GM12801 (cell line): ENCODE measurements around the gene TNFAIP8L3.

Experiments
- TF ChIP-seq, protein P1 (sequence below): IDR thresholded peaks from one replicate; pipeline ENCODE4 v1.5.1; 2011; ENCODE audit warnings: control low read depth; ENCODE audit not compliant: insufficient read length; ENCODE audit errors: extremely low read depth

TNFAIP8L3 gene

GRCh38 chr15:51065781-51066180 lies 28.9 kb downstream of the TNFAIP8L3 start:
- TF ChIP-seq, protein P1, sequence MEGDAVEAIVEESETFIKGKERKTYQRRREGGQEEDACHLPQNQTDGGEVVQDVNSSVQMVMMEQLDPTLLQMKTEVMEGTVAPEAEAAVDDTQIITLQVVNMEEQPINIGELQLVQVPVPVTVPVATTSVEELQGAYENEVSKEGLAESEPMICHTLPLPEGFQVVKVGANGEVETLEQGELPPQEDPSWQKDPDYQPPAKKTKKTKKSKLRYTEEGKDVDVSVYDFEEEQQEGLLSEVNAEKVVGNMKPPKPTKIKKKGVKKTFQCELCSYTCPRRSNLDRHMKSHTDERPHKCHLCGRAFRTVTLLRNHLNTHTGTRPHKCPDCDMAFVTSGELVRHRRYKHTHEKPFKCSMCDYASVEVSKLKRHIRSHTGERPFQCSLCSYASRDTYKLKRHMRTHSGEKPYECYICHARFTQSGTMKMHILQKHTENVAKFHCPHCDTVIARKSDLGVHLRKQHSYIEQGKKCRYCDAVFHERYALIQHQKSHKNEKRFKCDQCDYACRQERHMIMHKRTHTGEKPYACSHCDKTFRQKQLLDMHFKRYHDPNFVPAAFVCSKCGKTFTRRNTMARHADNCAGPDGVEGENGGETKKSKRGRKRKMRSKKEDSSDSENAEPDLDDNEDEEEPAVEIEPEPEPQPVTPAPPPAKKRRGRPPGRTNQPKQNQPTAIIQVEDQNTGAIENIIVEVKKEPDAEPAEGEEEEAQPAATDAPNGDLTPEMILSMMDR, result no peak

DNA sequence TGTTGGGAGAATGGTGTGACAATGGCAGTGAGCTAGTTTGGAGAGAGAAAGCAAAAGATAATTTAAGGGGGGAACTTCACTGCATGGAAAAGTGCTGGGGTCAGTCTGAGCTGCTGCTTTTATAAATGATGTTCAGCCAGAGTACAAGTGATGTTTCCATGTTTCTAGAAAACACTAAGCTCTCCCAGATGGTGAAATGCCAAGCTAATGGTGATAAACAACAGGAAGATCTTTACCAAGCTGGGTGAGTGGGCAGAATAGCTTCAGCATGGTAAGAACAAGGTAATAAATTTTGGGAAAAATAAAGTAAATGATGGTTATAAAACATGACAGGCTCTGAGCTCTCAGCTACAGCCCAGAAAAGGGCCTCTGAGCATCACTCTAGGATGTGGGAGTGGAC lies 29.4 kb downstream of the TNFAIP8L3 start:
- TF ChIP-seq, protein P1, result no peak

DNA sequence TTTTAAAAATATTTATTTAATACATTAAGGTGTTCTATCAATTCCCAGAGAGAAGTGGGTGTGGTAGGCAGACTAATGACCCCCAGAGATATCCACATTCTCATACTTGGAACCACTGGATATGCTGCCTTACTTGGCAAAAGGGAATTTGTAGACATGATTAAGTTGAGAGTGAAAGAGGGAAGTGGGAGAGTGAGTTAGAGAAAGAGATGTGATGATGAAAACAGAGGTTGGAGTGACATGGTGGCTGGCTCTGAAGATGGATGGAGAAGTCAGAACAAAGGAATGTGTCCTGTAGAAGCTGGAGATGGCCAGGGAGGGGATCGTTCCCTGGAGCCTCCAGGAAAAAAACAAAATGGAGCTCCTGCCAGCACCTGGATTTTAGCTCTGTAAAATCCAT lies 32.0 kb downstream of the TNFAIP8L3 start:
- TF ChIP-seq, protein P1, result no peak

DNA sequence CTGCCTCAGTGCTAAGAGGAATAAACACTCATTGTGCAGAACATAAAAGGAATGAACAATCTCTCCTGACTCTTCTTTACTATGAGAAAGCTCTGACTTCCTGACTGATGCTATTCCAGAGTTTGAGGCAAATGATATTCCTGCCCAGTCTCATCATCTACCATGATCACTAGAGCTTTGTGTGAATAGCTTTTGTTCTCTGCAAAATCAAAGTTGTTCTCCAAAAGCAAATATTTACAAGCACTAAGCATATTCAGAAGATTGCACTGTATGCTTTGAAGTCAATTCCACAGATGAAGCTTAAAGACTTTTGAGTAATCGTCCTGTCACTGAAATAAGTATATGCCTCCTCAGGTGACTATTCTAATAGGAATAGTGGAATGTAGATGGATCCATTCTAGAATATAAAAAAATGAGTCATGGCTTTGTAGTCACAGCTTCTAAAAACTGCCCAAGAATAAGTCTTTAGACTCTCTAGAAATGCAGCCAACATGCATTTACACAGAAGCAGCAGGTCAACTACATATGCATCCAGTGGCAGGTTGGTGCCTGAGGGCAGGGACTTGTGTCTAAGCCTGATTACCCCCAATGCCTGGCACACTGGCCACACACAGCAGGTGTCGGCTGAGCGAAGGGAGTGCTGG lies 34.6 kb downstream of the TNFAIP8L3 start:
- TF ChIP-seq, protein P1, result no peak

- TF ChIP-seq, protein P1, result no peak
Observed at GRCh38 chr15:51054535-51054934, 40.2 kb downstream of the TNFAIP8L3 start.

DNA sequence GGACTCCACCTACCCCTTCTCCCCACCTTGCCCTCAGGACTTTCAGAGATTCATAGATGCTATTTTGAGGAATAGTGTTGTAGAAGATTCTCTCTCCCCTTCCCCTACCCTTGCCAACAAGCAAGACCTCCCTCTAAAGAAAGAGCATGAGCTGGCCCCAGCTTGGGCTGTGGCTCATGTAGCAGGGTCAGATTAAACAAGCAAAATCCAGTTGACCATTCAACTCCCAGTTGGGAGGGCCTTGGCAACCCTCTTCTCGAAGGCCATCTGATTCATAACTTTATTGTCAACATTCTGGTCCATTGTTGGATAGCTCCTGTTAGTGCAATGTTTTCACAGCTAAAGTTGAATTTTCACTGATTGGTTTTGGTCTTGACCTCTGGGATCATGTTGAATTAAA lies 41.1 kb downstream of the TNFAIP8L3 start:
- TF ChIP-seq, protein P1, result no peak

- TF ChIP-seq, protein P1, result no peak
Observed at GRCh38 chr15:51051776-51052175, 42.9 kb downstream of the TNFAIP8L3 start.

- TF ChIP-seq, protein P1, result no peak
Observed at GRCh38 chr15:51049081-51049480, 45.6 kb downstream of the TNFAIP8L3 start.
